ENCODE results near the gene PML.

DNA sequence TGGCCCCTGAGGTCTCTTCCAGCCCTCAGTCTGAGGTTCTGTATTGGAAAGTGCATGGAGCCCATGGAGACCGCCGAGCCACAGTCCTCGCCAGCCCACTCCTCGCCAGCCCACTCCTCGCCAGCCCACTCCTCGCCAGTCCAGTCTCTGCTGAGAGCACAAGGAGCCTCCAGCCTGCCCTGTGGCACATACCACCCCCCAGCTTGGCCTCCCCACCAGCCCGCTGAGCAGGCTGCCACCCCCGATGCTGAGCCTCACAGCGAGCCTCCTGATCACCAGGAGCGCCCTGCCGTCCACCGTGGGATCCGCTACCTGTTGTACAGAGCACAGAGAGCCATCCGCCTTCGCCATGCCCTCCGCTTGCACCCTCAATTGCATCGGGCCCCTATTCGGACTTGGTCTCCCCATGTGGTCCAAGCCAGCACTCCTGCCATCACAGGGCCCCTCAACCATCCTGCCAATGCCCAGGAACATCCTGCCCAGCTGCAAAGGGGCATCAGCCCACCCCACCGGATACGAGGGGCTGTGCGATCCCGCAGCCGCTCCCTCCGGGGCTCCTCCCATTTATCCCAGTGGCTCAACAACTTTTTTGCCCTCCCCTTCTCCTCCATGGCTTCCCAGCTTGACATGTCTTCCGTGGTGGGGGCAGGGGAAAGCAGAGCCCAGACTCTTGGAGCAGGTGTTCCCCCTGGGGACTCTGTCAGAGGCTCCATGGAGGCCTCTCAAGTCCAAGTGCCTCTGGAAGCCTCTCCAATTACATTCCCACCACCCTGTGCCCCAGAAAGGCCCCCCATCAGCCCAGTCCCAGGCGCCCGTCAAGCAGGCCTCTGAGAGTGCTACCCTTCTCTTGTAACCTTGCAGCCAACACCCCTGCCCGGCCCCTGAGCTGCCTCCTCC, 40.9 kb downstream of the PML start:
- TF ChIP-seq, protein P1, sequence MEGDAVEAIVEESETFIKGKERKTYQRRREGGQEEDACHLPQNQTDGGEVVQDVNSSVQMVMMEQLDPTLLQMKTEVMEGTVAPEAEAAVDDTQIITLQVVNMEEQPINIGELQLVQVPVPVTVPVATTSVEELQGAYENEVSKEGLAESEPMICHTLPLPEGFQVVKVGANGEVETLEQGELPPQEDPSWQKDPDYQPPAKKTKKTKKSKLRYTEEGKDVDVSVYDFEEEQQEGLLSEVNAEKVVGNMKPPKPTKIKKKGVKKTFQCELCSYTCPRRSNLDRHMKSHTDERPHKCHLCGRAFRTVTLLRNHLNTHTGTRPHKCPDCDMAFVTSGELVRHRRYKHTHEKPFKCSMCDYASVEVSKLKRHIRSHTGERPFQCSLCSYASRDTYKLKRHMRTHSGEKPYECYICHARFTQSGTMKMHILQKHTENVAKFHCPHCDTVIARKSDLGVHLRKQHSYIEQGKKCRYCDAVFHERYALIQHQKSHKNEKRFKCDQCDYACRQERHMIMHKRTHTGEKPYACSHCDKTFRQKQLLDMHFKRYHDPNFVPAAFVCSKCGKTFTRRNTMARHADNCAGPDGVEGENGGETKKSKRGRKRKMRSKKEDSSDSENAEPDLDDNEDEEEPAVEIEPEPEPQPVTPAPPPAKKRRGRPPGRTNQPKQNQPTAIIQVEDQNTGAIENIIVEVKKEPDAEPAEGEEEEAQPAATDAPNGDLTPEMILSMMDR (IDR thresholded peaks at IDR 0.05): no peak
- no peak for TF ChIP-seq EP300 (IDR thresholded peaks at IDR 0.05)
- no peak for TF ChIP-seq POLR2A (IDR thresholded peaks at IDR 0.05)

Measured in tibial nerve (tissue), 4 donors.